Rectal smooth muscle tissue (tissue), 1 donor: ENCODE results near the gene APBB1IP.
"Not testable (repeated sequence)": the region's sequence is repeated elsewhere in the genome, so short reads cannot be mapped to it uniquely, and the experiment has no call there.

Experiments
- H3K27ac ChIP-seq: one replicate; pipeline ENCODE4 v1.7.0; 2013; ENCODE audit warnings: low read depth, low read length, inconsistent platforms
- H3K27me3 ChIP-seq: one replicate; pipeline ENCODE4 v1.7.0; 2013; ENCODE audit warnings: low read length; ENCODE audit not compliant: control insufficient read depth, insufficient read depth
- H3K36me3 ChIP-seq: one replicate; pipeline ENCODE4 v1.7.0; 2013; ENCODE audit warnings: low read length; ENCODE audit not compliant: control insufficient read depth, insufficient read depth
- H3K4me1 ChIP-seq: one replicate; pipeline ENCODE4 v1.7.0; 2013; ENCODE audit warnings: low read length; ENCODE audit not compliant: control insufficient read depth, insufficient read depth
- H3K4me3 ChIP-seq: one replicate; pipeline ENCODE4 v1.7.0; 2013; ENCODE audit warnings: low read length
- H3K9ac ChIP-seq: one replicate; pipeline ENCODE4 v1.7.0; 2013; ENCODE audit warnings: low read length

APBB1IP gene

GRCh38 chr10:26448706-26449435, 10.7 kb downstream of the APBB1IP start:
- no peaks in the 10 kb centered on the region for H3K27me3 ChIP-seq
- H3K9ac ChIP-seq: no peak overlapping the region
- no peak overlapping the region for H3K27ac ChIP-seq
- H3K4me3 ChIP-seq: no peak overlapping the region
- H3K36me3 ChIP-seq: no peaks in the 10 kb centered on the region
- H3K4me1 ChIP-seq: no peaks in the 10 kb centered on the region

GRCh38 chr10:26449726-26450125, 11.6 kb downstream of the APBB1IP start:
- no peaks in the 10 kb centered on the region for H3K27me3 ChIP-seq
- no peak overlapping the region for H3K9ac ChIP-seq
- H3K36me3 ChIP-seq: no peaks in the 10 kb centered on the region
- H3K27ac ChIP-seq: no peak overlapping the region
- no peak overlapping the region for H3K4me3 ChIP-seq
- H3K4me1 ChIP-seq: no peaks in the 10 kb centered on the region

- no peaks in the 10 kb centered on the region for H3K36me3 ChIP-seq
- H3K9ac ChIP-seq: no peak overlapping the region
- no peaks in the 10 kb centered on the region for H3K4me1 ChIP-seq
- no peaks in the 10 kb centered on the region for H3K27me3 ChIP-seq
- no peak overlapping the region for H3K27ac ChIP-seq
- H3K4me3 ChIP-seq: no peak overlapping the region
Observed at GRCh38 chr10:26451903-26452302, 13.8 kb downstream of the APBB1IP start.

- no peak overlapping the region for H3K27ac ChIP-seq
- no peak overlapping the region for H3K4me3 ChIP-seq
- H3K27me3 ChIP-seq: no peaks in the 10 kb centered on the region
- no peak overlapping the region for H3K9ac ChIP-seq
- no peaks in the 10 kb centered on the region for H3K4me1 ChIP-seq
- no peaks in the 10 kb centered on the region for H3K36me3 ChIP-seq
Observed at GRCh38 chr10:26453850-26454249, 15.7 kb downstream of the APBB1IP start.

- Histone ChIP-seq H3K27me3 (no peaks in the 10 kb centered on the region), H3K27ac (no peak overlapping the region), H3K4me1 (no peaks in the 10 kb centered on the region), H3K9ac (no peak overlapping the region), H3K4me3 (no peak overlapping the region), H3K36me3 (no peaks in the 10 kb centered on the region)
Observed at GRCh38 chr10:26454891-26455290, 16.8 kb downstream of the APBB1IP start.

GRCh38 chr10:26455567-26456315, 17.6 kb downstream of the APBB1IP start:
- Histone ChIP-seq H3K9ac (no peak overlapping the region), H3K4me3 (no peak overlapping the region), H3K27me3 (no peaks in the 10 kb centered on the region), H3K4me1 (no peaks in the 10 kb centered on the region), H3K27ac (no peak overlapping the region), H3K36me3 (no peaks in the 10 kb centered on the region)

GRCh38 chr10:26457088-26457487, 18.9 kb downstream of the APBB1IP start:
- H3K27me3 ChIP-seq: no peaks in the 10 kb centered on the region
- no peak overlapping the region for H3K9ac ChIP-seq
- H3K36me3 ChIP-seq: no peaks in the 10 kb centered on the region
- no peak overlapping the region for H3K27ac ChIP-seq
- no peak overlapping the region for H3K4me3 ChIP-seq
- no peaks in the 10 kb centered on the region for H3K4me1 ChIP-seq

GRCh38 chr10:26460736-26461135, 22.6 kb downstream of the APBB1IP start:
- H3K27me3 ChIP-seq: no peaks in the 10 kb centered on the region
- H3K4me1 ChIP-seq: no peaks in the 10 kb centered on the region
- H3K27ac ChIP-seq: no peak overlapping the region
- H3K9ac ChIP-seq: no peak overlapping the region
- no peaks in the 10 kb centered on the region for H3K36me3 ChIP-seq
- no peak overlapping the region for H3K4me3 ChIP-seq

GRCh38 chr10:26463986-26464385, 25.8 kb downstream of the APBB1IP start:
- Histone ChIP-seq H3K27ac (no peak overlapping the region), H3K27me3 (no peaks in the 10 kb centered on the region), H3K36me3 (no peaks in the 10 kb centered on the region), H3K4me1 (no peaks in the 10 kb centered on the region), H3K4me3 (no peak overlapping the region), H3K9ac (no peak overlapping the region)

- Histone ChIP-seq H3K9ac (no peak overlapping the region), H3K27ac (no peak overlapping the region), H3K4me1 (no peaks in the 10 kb centered on the region), H3K27me3 (no peaks in the 10 kb centered on the region), H3K36me3 (no peaks in the 10 kb centered on the region), H3K4me3 (no peak overlapping the region)
Observed at GRCh38 chr10:26464632-26465280, 26.6 kb downstream of the APBB1IP start.

GRCh38 chr10:26466531-26466930, 28.4 kb downstream of the APBB1IP start:
- not testable (repeated sequence) for H3K4me1 ChIP-seq, H3K9ac ChIP-seq, H3K36me3 ChIP-seq, H3K27me3 ChIP-seq, H3K4me3 ChIP-seq, H3K27ac ChIP-seq

- Histone ChIP-seq H3K36me3 (no peaks in the 10 kb centered on the region), H3K4me1 (no peaks in the 10 kb centered on the region), H3K4me3 (no peak overlapping the region), H3K27me3 (no peaks in the 10 kb centered on the region), H3K9ac (no peak overlapping the region), H3K27ac (no peak overlapping the region)
Observed at GRCh38 chr10:26467639-26468038, 29.5 kb downstream of the APBB1IP start.
